C4-2B (cell line): Measurements from ENCODE around the gene HRCT1.

Experiments
- CTCF ChIP-seq: fragments of 450-650 bp; conservative IDR thresholded peaks from 2 replicates; pipeline ENCODE4 v1.5.1; 2017; ENCODE audit warnings: mild to moderate bottlenecking
- ZFX ChIP-seq: fragments of 450-650 bp; IDR thresholded peaks from 2 replicates; pipeline ENCODE4 v1.6.1; 2017

- TF ChIP-seq CTCF = no peak
- no peak for TF ChIP-seq ZFX
Measured at GRCh38 chr9:35915681-35916294, 9.8 kb downstream of the HRCT1 start.
